HepG2 (cell line): Measurements from ENCODE around the gene ABCD2. TPM values are rescaled to one million over a fixed set of nuclear protein-coding genes. Genes with fewer than 3 reads are reported as not detected.
"Not testable (repeated sequence)": the region's sequence is repeated elsewhere in the genome, so short reads cannot be mapped to it uniquely, and the experiment has no call there.

Experiments
- ATAC-seq: fragments of 200-7000 bp; cut with Tn5 transposase; 3 replicates; pipeline ENCODE4 v1.9.1; 2020; ENCODE audit warnings: mild to moderate bottlenecking, moderate library complexity
- BruUV-seq: library from RNA; stranded (reverse); fragments of 400-500 nt; replicated peaks from 2 replicates; lab custom pipeline; 2021; lab: Mats Ljungman, UMichigan
- CTCF ChIA-PET: fragments of 300-600 bp; formaldehyde crosslinking; extraction: SDS; loops from one replicate; lab custom pipeline; 2021; ENCODE audit warnings: low total read pairs, inconsistent platforms, low intra/inter-chr PET ratio; lab: Yijun Ruan, JAX
- POLR2A ChIA-PET: fragments of 350-600 bp; sonication (Branson Sonifier 250); formaldehyde crosslinking; loops from one replicate; lab custom pipeline; 2020; ENCODE audit warnings: antibody characterized with exemption, inconsistent platforms; lab: Yijun Ruan, JAX
- DNase-seq: peaks from one replicate; pipeline ENCODE4 v3.0.0-alpha.2; 2015; ENCODE audit warnings: low spot score
- FAIRE-seq: peaks from 3 replicates; lab custom pipeline; 2011; peaks lifted over from hg19 to GRCh38; lab: Jason Lieb, UNC
- H2AFZ ChIP-seq: one replicate; pipeline ENCODE4 v1.6.1; 2011; ENCODE audit warnings: low read length, inconsistent platforms
- H3K27ac ChIP-seq: fragments of 300-600 bp; 3 replicates; pipeline ENCODE4 v1.8.0; 2011; ENCODE audit warnings: mixed run types, mild to moderate bottlenecking, mixed read lengths, low read length, inconsistent platforms; ENCODE audit not compliant: insufficient read depth; ENCODE audit errors: extremely low read length
- H3K27me3 ChIP-seq, 2 experiments: fragments of 200-600 bp in 1 of 2; 2 replicates in 1 of 2; 3 replicates in 1 of 2; pipeline versions ENCODE4 v1.6.0 to v1.8.0; 2011; ENCODE audit warnings: low read length in 2 of 2, mild to moderate bottlenecking in 2 of 2, moderate library complexity in 2 of 2, inconsistent platforms in 1 of 2; ENCODE audit not compliant: insufficient read depth in 2 of 2, control insufficient read depth in 1 of 2
- H3K36me3 ChIP-seq, 2 experiments: fragments of 200-600 bp in 1 of 2; replicated peaks in 1 of 2; 2 replicates in 1 of 2; 3 replicates in 1 of 2; pipeline versions ENCODE4 v1.5.1 to v1.8.0; 2011; ENCODE audit warnings: low read length in 2 of 2, inconsistent platforms in 1 of 2; ENCODE audit not compliant: insufficient read depth in 2 of 2, control insufficient read depth in 1 of 2
- H3K4me1 ChIP-seq: 2 replicates; pipeline ENCODE4 v1.5.1; 2012; ENCODE audit warnings: low read length, inconsistent platforms; ENCODE audit not compliant: insufficient read depth
- H3K4me2 ChIP-seq: 2 replicates; pipeline ENCODE4 v1.6.0; 2011; ENCODE audit warnings: low read depth, low read length, inconsistent platforms
- H3K4me3 ChIP-seq, 3 experiments: fragments of 200-600 bp in 1 of 3; sonication (generic), shearing (Covaris generic) in 1 of 3; replicated peaks in 1 of 3; 2 replicates each; pipeline ENCODE4 v1.5.1; 2011 to 2016; ENCODE audit warnings: low read length in 3 of 3, inconsistent platforms in 2 of 3, low read depth in 2 of 3, mild to moderate bottlenecking in 2 of 3, control low read depth in 1 of 3, mixed read lengths in 1 of 3; ENCODE audit not compliant: insufficient read depth in 1 of 3
- H3K79me2 ChIP-seq: one replicate; pipeline ENCODE4 v1.6.1; 2011; ENCODE audit warnings: low read length, inconsistent platforms; ENCODE audit not compliant: insufficient read depth
- H3K9ac ChIP-seq: 2 replicates; pipeline ENCODE4 v1.6.0; 2011; ENCODE audit warnings: mild to moderate bottlenecking, low read depth, low read length, inconsistent platforms; ENCODE audit not compliant: insufficient read depth
- H3K9me3 ChIP-seq: 2 replicates; pipeline ENCODE4 v1.5.1; 2012; ENCODE audit warnings: mild to moderate bottlenecking, low read length
- H4K20me1 ChIP-seq: 2 replicates; pipeline ENCODE4 v1.6.0; 2011; ENCODE audit warnings: inconsistent platforms, mild to moderate bottlenecking, low read length, moderate library complexity; ENCODE audit not compliant: insufficient read depth
- CCAR2 ChIP-seq: fragments of 200-400 bp; formaldehyde crosslinking; optimal IDR thresholded peaks from 2 replicates; pipeline ENCODE3; 2018; ENCODE audit warnings: low read depth, mild to moderate bottlenecking, low read length, moderate library complexity
- CSRNP2 ChIP-seq: sonication (generic); formaldehyde crosslinking; conservative IDR thresholded peaks from 2 replicates; pipeline ENCODE4 v1.8.0; 2022; ENCODE audit warnings: low read depth, missing genetic modification reagents
- E2F1 ChIP-seq: sonication (generic); formaldehyde crosslinking; IDR thresholded peaks from 2 replicates; pipeline ENCODE4 v1.5.0; 2020; ENCODE audit warnings: missing genetic modification reagents
- MAFF ChIP-seq: IDR thresholded peaks from 2 replicates; pipeline ENCODE4 v1.6.1; 2011; ENCODE audit warnings: low read depth, low read length, improper control_type of control experiment
- MAFK ChIP-seq, 2 experiments: IDR thresholded peaks in 1 of 2; conservative IDR thresholded peaks in 1 of 2; 2 replicates each; pipeline ENCODE4 v1.6.1; 2011; ENCODE audit warnings: improper control_type of control experiment in 2 of 2, low read length in 2 of 2
- ONECUT2 ChIP-seq: sonication (generic); formaldehyde crosslinking; IDR thresholded peaks from 2 replicates; pipeline ENCODE4 v1.4.0; 2020; ENCODE audit warnings: missing genetic modification reagents
- TEAD3 ChIP-seq: optimal IDR thresholded peaks from 2 replicates; pipeline ENCODE3; 2016; ENCODE audit warnings: borderline replicate concordance
- ZNF225 ChIP-seq: sonication (generic); formaldehyde crosslinking; IDR thresholded peaks from 2 replicates; pipeline ENCODE4 v1.4.0; 2020; ENCODE audit warnings: mild to moderate bottlenecking, missing genetic modification reagents
- ZNF256 ChIP-seq: sonication (generic); formaldehyde crosslinking; conservative IDR thresholded peaks from 2 replicates; pipeline ENCODE4 v1.4.0; 2020; ENCODE audit warnings: missing genetic modification reagents
- ZNF343 ChIP-seq: sonication (generic); formaldehyde crosslinking; IDR thresholded peaks from 2 replicates; pipeline ENCODE4 v1.4.0; 2020; ENCODE audit warnings: mild to moderate bottlenecking, missing genetic modification reagents
- ZNF354B ChIP-seq: sonication (generic); formaldehyde crosslinking; IDR thresholded peaks from 2 replicates; pipeline ENCODE4 v1.8.0; 2022; ENCODE audit warnings: mild to moderate bottlenecking, missing genetic modification reagents
- ZNF550 ChIP-seq: sonication (generic); formaldehyde crosslinking; IDR thresholded peaks from 2 replicates; pipeline ENCODE4 v1.4.0; 2020; ENCODE audit warnings: mild to moderate bottlenecking, missing genetic modification reagents, borderline replicate concordance
- whole genome bisulfite sequencing: methylation state at CpG from one replicate; pipeline ENCODE4 v1.1.6; 2017; ENCODE audit warnings: low lambda C conversion rate; 5-methylcytosine and 5-hydroxymethylcytosine counted together
- in situ Hi-C: cut with HindIII; loops from 2 replicates; pipeline ENCODE4 v1.10.0; 2017; ENCODE audit warnings: low pct_unique_long_range_greater_than_20kb; ENCODE audit not compliant: extremely low pct_ligation_motif_present
- intact Hi-C: fragments of 100-400 bp; cut with micrococcal nuclease; formaldehyde crosslinking; loops from one replicate; pipeline ENCODE4 v1.10.0; 2022; ENCODE audit not compliant: unreplicated experiment
- polyA plus RNA-seq, 8 experiments: library from polyadenylated mRNA; depleted of rRNA in 3 of 8; stranded (reverse) in 7 of 8; unstranded in 1 of 8; fragments of >200 nt; fragmentation: Illumina TruSeq in 4 of 8; extraction: Trizol in 4 of 8; gene quantifications; 2 replicates each; pipeline versions ENCODE4 v1.2.1 to v1.2.3, GENCODE V29; 2011 to 2016; ENCODE audit warnings: low read depth in 4 of 8, missing spikeins in 1 of 8, mixed read lengths in 1 of 8; ENCODE audit not compliant: insufficient read depth in 1 of 8
- total RNA-seq, 5 experiments: library from RNA; depleted of rRNA; stranded (reverse); fragments of >200 nt; fragmentation: Illumina TruSeq; extraction: Trizol; gene quantifications; 2 replicates each; pipeline ENCODE4 v1.2.3, GENCODE V29; 2016; ENCODE audit warnings: low read depth in 1 of 5
- TF ChIP-seq, protein P1 (sequence below): sonication (generic); formaldehyde crosslinking; IDR thresholded peaks from 2 replicates; pipeline ENCODE4 v1.8.0; 2022; ENCODE audit warnings: mild to moderate bottlenecking, missing genetic modification reagents, moderate library complexity

The ABCD2 gene
- total and polyA plus RNA-seq, 2 of the 13 experiments (the other 11 are each of a cell fraction or from before 2014, with no cell fraction given) = not detected

DNA sequence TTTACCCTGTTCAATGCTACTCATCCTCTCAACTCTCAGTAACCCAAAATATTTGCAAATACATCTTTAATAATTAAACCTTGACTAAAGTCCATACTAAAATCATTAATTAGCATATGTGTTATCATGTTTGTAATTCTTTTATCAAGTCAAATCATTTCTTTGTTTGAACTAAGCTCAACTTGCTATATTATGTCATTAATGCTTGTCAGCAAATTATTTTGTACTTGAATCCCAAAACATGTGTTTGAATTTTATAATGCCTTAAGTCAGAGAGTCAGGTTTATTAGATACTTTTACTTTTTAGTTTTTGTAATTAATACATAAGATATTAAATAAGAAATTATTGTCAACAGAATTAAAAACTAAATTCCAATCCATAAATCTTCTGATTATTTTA, 16.5 kb downstream of the ABCD2 start:
- H3K36me3 ChIP-seq = no peaks in the 10 kb centered on the region
- no peaks in the 10 kb centered on the region for H3K4me1 ChIP-seq
- no peak overlapping the region for H3K9ac ChIP-seq
- ChIA-PET CTCF (no interaction called here), POLR2A (no interaction called here)
- no TSS peak for BruUV-seq
- H2AFZ ChIP-seq = no peak overlapping the region
- intact Hi-C loops (no loop called here), in situ Hi-C loops (no loop called here)
- no peaks in the 10 kb centered on the region for H4K20me1 ChIP-seq
- no peak overlapping the region for H3K4me3 ChIP-seq
- no peak for TF ChIP-seq CSRNP2 (CRISPR knock-in tag)
- TF ChIP-seq MAFF = peak; percentile 59
- TF ChIP-seq MAFK (conservative IDR thresholded peaks at IDR 0.05 in 1 of 2, IDR thresholded peaks at IDR 0.05 in 1 of 2; ENCODE audit: low read length in 2 of 2) = peak; percentile 41 to 73; a peak in 3 of 4 replicates
- no peak for TF ChIP-seq ZNF354B (CRISPR knock-in tag)
- TF ChIP-seq ONECUT2 (CRISPR knock-in tag) = no peak
- TF ChIP-seq, protein P1, sequence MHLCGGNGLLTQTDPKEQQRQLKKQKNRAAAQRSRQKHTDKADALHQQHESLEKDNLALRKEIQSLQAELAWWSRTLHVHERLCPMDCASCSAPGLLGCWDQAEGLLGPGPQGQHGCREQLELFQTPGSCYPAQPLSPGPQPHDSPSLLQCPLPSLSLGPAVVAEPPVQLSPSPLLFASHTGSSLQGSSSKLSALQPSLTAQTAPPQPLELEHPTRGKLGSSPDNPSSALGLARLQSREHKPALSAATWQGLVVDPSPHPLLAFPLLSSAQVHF (CRISPR knock-in tag) = no peak
- TF ChIP-seq CCAR2 = no peak
- TF ChIP-seq ZNF550 (CRISPR knock-in tag) = no peak
- TF ChIP-seq ZNF225 (CRISPR knock-in tag) = no peak
- TF ChIP-seq ZNF343 (CRISPR knock-in tag) = no peak
- no peak for TF ChIP-seq ZNF256 (CRISPR knock-in tag)
- no peak for TF ChIP-seq E2F1 (CRISPR knock-in tag)
- no peak for TF ChIP-seq TEAD3 (CRISPR knock-in tag)
- H3K9me3 ChIP-seq = no peaks in the 10 kb centered on the region
- H3K27ac ChIP-seq = no peak overlapping the region
- H3K4me2 ChIP-seq = no peak overlapping the region
- H3K27me3 ChIP-seq = no peaks in the 10 kb centered on the region
- FAIRE-seq (no peak), ATAC-seq (no peak), DNase-seq (no peak)
- H3K79me2 ChIP-seq = no peaks in the 10 kb centered on the region

GRCh38 chr12:39601951-39602350, 17.7 kb downstream of the ABCD2 start:
- FAIRE-seq, H3K4me2 ChIP-seq, H3K4me1 ChIP-seq, ATAC-seq, POLR2A ChIA-PET, DNase-seq, H3K4me3 ChIP-seq, intact Hi-C loops, H2AFZ ChIP-seq, H4K20me1 ChIP-seq, H3K27ac ChIP-seq, H3K9ac ChIP-seq, CTCF ChIA-PET, BruUV-seq, in situ Hi-C loops, H3K36me3 ChIP-seq, H3K9me3 ChIP-seq, H3K79me2 ChIP-seq, H3K27me3 ChIP-seq: not testable (repeated sequence)
- 0% methylated on average over 3 of the region's 3 CpGs for WGBS
